ENCODE results near the gene APEH. TPM values are rescaled to one million over a fixed set of nuclear protein-coding genes. Genes with fewer than 3 reads are reported as not detected.

The APEH gene
- polyA plus RNA-seq, 1 donor from 2014 or later, result 98.4 TPM

GRCh38 chr3:49723628-49724551 lies 49.7 kb downstream of the APEH start, which contains the start of gene GMPPB:
TSS of gene GMPPB (minus strand) at chr3:49723951. CDS start at chr3:49723726, 225 bp downstream.
- Histone ChIP-seq H3F3A (ENCODE audit: insufficient read depth, low read length, poor library complexity, severe bottlenecking) (no peaks in the 10 kb centered on the region), H3K9me2 (ENCODE audit: insufficient read depth, low read length) (no peaks in the 10 kb centered on the region), H2AFZ (ENCODE audit: low read depth, low read length) (peak within 1 kb of the TSS; percentile 19), H3K4me2 (ENCODE audit: low read length) (peak within 1 kb of the TSS; percentile 84), H4K20me1 (ENCODE audit: insufficient read depth) (no peaks in the 10 kb centered on the region), H3K27ac (ENCODE audit: low read length) (peak within 1 kb of the TSS; percentile 82), H3K79me2 (replicated peaks; ENCODE audit: insufficient read depth, low read length) (no peaks in the 10 kb centered on the region), H3K36me3 (ENCODE audit: insufficient read depth, low read length) (no peaks in the 10 kb centered on the region), H3K4me3 (ENCODE audit: low read length) (peak within 1 kb of the TSS; percentile 99), H3K9ac (ENCODE audit: low read length) (peak within 1 kb of the TSS; percentile 88), H3K9me3 (ENCODE audit: low read length) (no peaks in the 10 kb centered on the region), H3K27me3 (ENCODE audit: insufficient read depth, low read depth, low read length) (no peaks in the 10 kb centered on the region)
- no peak for TF ChIP-seq EP300 (conservative IDR thresholded peaks at IDR 0.05; ENCODE audit: poor library complexity, severe bottlenecking)
- TF ChIP-seq POLR2AphosphoS5 (IDR thresholded peaks at IDR 0.05), result peak; percentile 76
- no peak for TF ChIP-seq RAD21 (conservative IDR thresholded peaks at IDR 0.05)
- no peak for TF ChIP-seq SMC3 (conservative IDR thresholded peaks at IDR 0.05; ENCODE audit: poor library complexity)
- no peak for TF ChIP-seq EZH2 (IDR thresholded peaks at IDR 0.05; ENCODE audit: borderline replicate concordance, insufficient read depth, low read length, poor library complexity, severe bottlenecking)
- TF ChIP-seq MXI1 (conservative IDR thresholded peaks at IDR 0.05; ENCODE audit: poor library complexity, severe bottlenecking), result peak; percentile 74
- TF ChIP-seq REST (IDR thresholded peaks at IDR 0.05; ENCODE audit: borderline replicate concordance), result peak; percentile 64
- peak; percentile 9 for TF ChIP-seq TAF1 (IDR thresholded peaks at IDR 0.05; ENCODE audit: low read depth)
- peak; percentile 32 for TF ChIP-seq CTCF (IDR thresholded peaks at IDR 0.05; ENCODE audit: poor library complexity, severe bottlenecking)

GRCh38 chr3:49724586-49724985 lies 50.4 kb downstream of the APEH start:
- Histone ChIP-seq H3K9me2 (ENCODE audit: insufficient read depth, low read length) (no peaks in the 10 kb centered on the region), H3K9me3 (ENCODE audit: low read length) (no peaks in the 10 kb centered on the region), H3K4me2 (ENCODE audit: low read length) (peak overlapping the region; percentile 84), H3K27me3 (ENCODE audit: insufficient read depth, low read depth, low read length) (no peaks in the 10 kb centered on the region), H3F3A (ENCODE audit: insufficient read depth, low read length, poor library complexity, severe bottlenecking) (no peaks in the 10 kb centered on the region), H3K36me3 (ENCODE audit: insufficient read depth, low read length) (no peaks in the 10 kb centered on the region), H3K27ac (ENCODE audit: low read length) (peak overlapping the region; percentile 34), H3K9ac (ENCODE audit: low read length) (no peak overlapping the region), H2AFZ (ENCODE audit: low read depth, low read length) (no peak overlapping the region), H3K79me2 (replicated peaks; ENCODE audit: insufficient read depth, low read length) (no peaks in the 10 kb centered on the region), H3K4me3 (ENCODE audit: low read length) (peak overlapping the region; percentile 99), H4K20me1 (ENCODE audit: insufficient read depth) (no peaks in the 10 kb centered on the region)
- TF ChIP-seq POLR2AphosphoS5 (IDR thresholded peaks at IDR 0.05) (no peak), TAF1 (IDR thresholded peaks at IDR 0.05; ENCODE audit: low read depth) (no peak), RAD21 (conservative IDR thresholded peaks at IDR 0.05) (no peak), EZH2 (IDR thresholded peaks at IDR 0.05; ENCODE audit: borderline replicate concordance, insufficient read depth, low read length, poor library complexity, severe bottlenecking) (no peak), EP300 (conservative IDR thresholded peaks at IDR 0.05; ENCODE audit: poor library complexity, severe bottlenecking) (no peak), SMC3 (conservative IDR thresholded peaks at IDR 0.05; ENCODE audit: poor library complexity) (no peak), MXI1 (conservative IDR thresholded peaks at IDR 0.05; ENCODE audit: poor library complexity, severe bottlenecking) (no peak), CTCF (IDR thresholded peaks at IDR 0.05; ENCODE audit: poor library complexity, severe bottlenecking) (no peak), REST (IDR thresholded peaks at IDR 0.05; ENCODE audit: borderline replicate concordance) (no peak)

All from neural cell (in vitro differentiated cells).